ENCODE data around the gene EID2. TPM values are rescaled to one million over a fixed set of nuclear protein-coding genes. Genes with fewer than 3 reads are reported as not detected.

Gene EID2
- total RNA-seq, 1 donor from 2014 or later, result 13.5 TPM

GRCh38 chr19:39546599-39546998, 6.6 kb upstream of the EID2 start:
- Histone ChIP-seq H3K4me3 (no peak overlapping the region), H3K9me3 (no peaks in the 10 kb centered on the region), H3K36me3 (no peaks in the 10 kb centered on the region), H3K27me3 (no peaks in the 10 kb centered on the region), H3K4me1 (no peaks in the 10 kb centered on the region), H3K27ac (no peak overlapping the region)
- TF ChIP-seq POLR2A (IDR thresholded peaks at IDR 0.05), result no peak
- intact Hi-C loops (cut with DNase I), result no loop called here
- DNase-seq (ENCODE audit: extremely low spot score in 2 of 2), result peak in 1 of 2 donors; percentile 12

GRCh38 chr19:39544911-39545310, 5.0 kb upstream of the EID2 start:
- TF ChIP-seq POLR2A (IDR thresholded peaks at IDR 0.05), result no peak
- no peak for TF ChIP-seq POLR2AphosphoS5 (IDR thresholded peaks at IDR 0.05; ENCODE audit: insufficient read depth in 1 of 2, low read depth in 1 of 2)
- no peak for TF ChIP-seq CTCF (IDR thresholded peaks at IDR 0.05)
- no peaks in the 10 kb centered on the region for H3K9me3 ChIP-seq
- no peak for DNase-seq (ENCODE audit: extremely low spot score in 2 of 2)

DNA sequence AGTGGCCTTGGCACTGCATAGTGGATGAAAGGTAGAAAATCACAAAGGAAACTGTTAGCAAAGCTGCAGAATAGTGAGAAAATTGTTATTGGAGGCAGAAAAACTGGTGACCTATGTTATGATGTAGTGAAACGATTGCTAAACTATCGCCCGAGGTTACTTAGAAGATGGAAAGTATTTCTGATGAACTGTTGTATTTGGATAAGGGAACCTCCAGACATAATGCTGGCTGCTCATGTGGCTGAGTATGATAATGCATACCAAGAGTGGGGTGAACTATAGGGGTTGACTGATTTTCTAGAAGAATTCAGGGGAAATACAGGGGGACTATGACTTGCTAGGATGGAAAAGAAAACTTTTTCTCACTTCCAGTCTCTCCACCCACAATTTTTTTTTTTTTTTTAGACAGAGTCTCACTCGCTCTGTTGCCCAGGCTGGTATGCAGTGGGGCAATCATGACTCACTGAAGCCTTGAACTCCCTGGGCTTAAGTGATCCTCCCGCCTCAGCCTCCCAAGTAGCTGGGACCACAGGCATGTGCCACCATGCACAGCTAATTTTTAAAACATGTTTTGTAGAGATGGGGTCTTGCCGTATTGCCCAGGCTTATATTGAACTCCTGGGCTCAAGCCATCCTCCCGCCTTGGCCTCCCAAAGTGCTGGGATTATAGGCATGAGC, 4.4 kb upstream of the EID2 start:
- intact Hi-C loops (cut with DNase I), result no loop called here
- Histone ChIP-seq H3K4me1 (no peaks in the 10 kb centered on the region), H3K9me3 (no peaks in the 10 kb centered on the region), H3K4me3 (no peak overlapping the region), H3K27ac (no peak overlapping the region), H3K27me3 (no peaks in the 10 kb centered on the region), H3K36me3 (no peaks in the 10 kb centered on the region)
- no peak for DNase-seq (ENCODE audit: extremely low spot score in 2 of 2)
- no peak for TF ChIP-seq CTCF (IDR thresholded peaks at IDR 0.05)
- no peak for TF ChIP-seq POLR2AphosphoS5 (IDR thresholded peaks at IDR 0.05; ENCODE audit: insufficient read depth in 1 of 2, low read depth in 1 of 2)
- no peak for TF ChIP-seq POLR2A (IDR thresholded peaks at IDR 0.05)

More at GRCh38 chr19:39544911-39545310, 5.0 kb upstream of the EID2 start:
- Histone ChIP-seq H3K4me1 (no peaks in the 10 kb centered on the region), H3K4me3 (no peak overlapping the region), H3K27ac (no peak overlapping the region), H3K36me3 (no peaks in the 10 kb centered on the region), H3K27me3 (no peaks in the 10 kb centered on the region)
- intact Hi-C loops (cut with DNase I), result no loop called here

- intact Hi-C loops (cut with DNase I), result no loop called here
These were observed 3.5 kb upstream of the EID2 start for GRCh38 chr19:39543477-39543857.

DNA sequence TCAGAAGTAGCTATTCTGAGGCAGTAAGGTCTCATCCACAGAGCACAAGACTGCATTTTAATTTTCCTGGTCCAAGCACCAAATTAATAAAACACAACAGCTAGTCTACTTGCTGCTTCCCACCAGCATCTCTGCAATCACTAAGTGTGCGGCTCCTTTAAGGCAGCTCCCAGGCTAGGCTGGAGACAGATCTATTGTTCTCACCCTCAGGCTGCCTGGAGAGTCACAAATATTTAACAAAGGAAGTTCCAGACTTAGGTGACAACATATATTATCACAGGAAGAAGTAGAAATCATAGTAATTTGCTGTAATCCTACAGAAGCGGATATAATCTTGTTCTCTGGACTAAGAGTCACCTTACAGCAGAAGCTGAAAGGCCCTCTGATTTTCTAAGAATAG, 2.2 kb upstream of the EID2 start:
- Histone ChIP-seq H3K27ac (no peak overlapping the region), H3K4me3 (no peak overlapping the region), H3K36me3 (no peaks in the 10 kb centered on the region), H3K4me1 (peaks cover 10% of the 10 kb centered on the region), H3K27me3 (no peaks in the 10 kb centered on the region), H3K9me3 (no peaks in the 10 kb centered on the region)
- no peak for DNase-seq (ENCODE audit: extremely low spot score in 2 of 2)
- TF ChIP-seq POLR2A (IDR thresholded peaks at IDR 0.05) (no peak), POLR2AphosphoS5 (IDR thresholded peaks at IDR 0.05; ENCODE audit: insufficient read depth in 1 of 2, low read depth in 1 of 2) (no peak), CTCF (IDR thresholded peaks at IDR 0.05) (no peak)
- intact Hi-C loops (cut with DNase I), result no loop called here

More at GRCh38 chr19:39543477-39543857, 3.5 kb upstream of the EID2 start:
- Histone ChIP-seq H3K27ac (no peak overlapping the region), H3K36me3 (no peaks in the 10 kb centered on the region), H3K4me1 (peaks cover 7% of the 10 kb centered on the region), H3K9me3 (no peaks in the 10 kb centered on the region), H3K27me3 (no peaks in the 10 kb centered on the region), H3K4me3 (no peak overlapping the region)
- no peak for DNase-seq (ENCODE audit: extremely low spot score in 2 of 2)
- TF ChIP-seq POLR2AphosphoS5 (IDR thresholded peaks at IDR 0.05; ENCODE audit: insufficient read depth in 1 of 2, low read depth in 1 of 2) (no peak), CTCF (IDR thresholded peaks at IDR 0.05) (no peak), POLR2A (IDR thresholded peaks at IDR 0.05) (no peak)

Data from vagina (tissue), 2 donors.